22Rv1 (cell line): ENCODE results near the gene GMDS.

Experiments used
- H3K27ac ChIP-seq: fragments of 450-650 bp; 2 replicates; pipeline ENCODE4 v1.5.1; 2017
- CTCF ChIP-seq: fragments of 450-650 bp; IDR thresholded peaks from 2 replicates; pipeline ENCODE4 v1.5.1; 2017; ENCODE audit warnings: mild to moderate bottlenecking
- ZFX ChIP-seq: fragments of 450-650 bp; IDR thresholded peaks from 2 replicates; pipeline ENCODE4 v1.6.1; 2017; ENCODE audit warnings: antibody characterized with exemption, borderline replicate concordance

Gene GMDS

DNA sequence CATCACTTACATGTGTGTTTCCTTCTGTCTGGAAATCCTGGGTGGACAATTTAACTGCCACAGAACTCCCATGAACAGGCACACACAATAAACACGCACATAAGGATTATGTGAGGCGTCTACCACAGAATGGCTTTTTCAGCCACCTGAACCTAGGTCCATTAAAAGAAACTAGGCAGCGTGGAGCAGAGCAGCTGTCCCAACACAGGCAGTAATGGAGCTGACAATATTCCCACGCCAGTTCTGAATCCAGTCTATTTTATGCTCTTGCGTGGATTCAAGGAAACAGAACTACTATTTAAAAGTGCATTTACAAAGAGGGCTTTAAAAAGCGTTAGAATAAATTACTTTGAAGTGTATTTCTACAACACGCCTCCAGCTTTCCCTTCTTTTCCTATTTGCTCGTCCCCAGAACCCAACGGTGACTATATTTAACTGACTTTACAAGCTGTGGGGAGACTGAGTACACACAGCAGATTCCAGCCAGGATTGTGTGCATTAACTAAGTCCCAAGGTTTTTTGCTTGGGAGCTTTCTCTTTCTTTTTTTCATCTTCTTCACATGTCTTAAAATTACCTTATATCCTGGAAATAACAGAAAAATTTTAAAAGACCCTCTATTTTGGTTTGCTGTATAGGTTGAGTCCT lies 95.9 kb downstream of the GMDS start:
- TF ChIP-seq CTCF (no peak), ZFX (no peak)
- H3K27ac ChIP-seq, result no peak overlapping the region

GRCh38 chr6:2148748-2149147 lies 96.7 kb downstream of the GMDS start:
- no peak for TF ChIP-seq ZFX
- no peak for TF ChIP-seq CTCF
- H3K27ac ChIP-seq, result no peak overlapping the region

DNA sequence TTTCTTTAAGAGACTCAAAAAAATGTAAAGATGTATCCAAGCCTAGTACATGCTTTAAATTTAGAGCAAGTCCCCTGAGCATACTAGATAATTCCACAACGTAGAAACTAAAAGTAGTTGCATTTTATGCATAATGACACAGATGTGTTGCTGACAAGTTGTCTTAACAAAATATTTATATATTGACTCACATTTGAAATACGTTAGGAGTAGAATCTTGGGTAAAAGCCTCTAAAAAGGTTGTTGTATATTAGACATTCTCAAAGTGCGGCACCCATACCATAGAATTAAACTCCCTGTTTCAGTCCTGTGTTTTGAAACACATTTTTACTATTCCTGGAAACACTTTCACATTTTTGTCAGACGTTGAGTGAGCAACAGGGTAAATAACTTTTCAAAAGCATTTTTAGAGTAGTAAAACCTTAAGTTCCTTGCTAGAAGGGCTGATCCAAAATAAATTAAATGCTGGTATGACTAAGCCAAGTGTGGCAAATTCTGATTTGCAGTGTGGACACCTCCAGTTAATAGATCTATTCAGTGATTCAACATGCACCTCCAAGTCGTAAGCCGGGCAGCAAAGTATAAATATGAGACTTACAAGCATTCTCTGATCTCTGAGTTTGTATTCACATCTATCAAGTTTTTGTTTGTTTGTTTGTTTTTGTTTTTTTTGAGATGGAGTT lies 97.5 kb downstream of the GMDS start:
- H3K27ac ChIP-seq, result no peak overlapping the region

GRCh38 chr6:2147261-2147660 lies 98.1 kb downstream of the GMDS start:
- TF ChIP-seq ZFX (no peak), CTCF (no peak)
- no peak overlapping the region for H3K27ac ChIP-seq

More for the DNA sequence above, 97.5 kb downstream of the GMDS start:
- TF ChIP-seq ZFX, result no peak
- no peak for TF ChIP-seq CTCF

DNA sequence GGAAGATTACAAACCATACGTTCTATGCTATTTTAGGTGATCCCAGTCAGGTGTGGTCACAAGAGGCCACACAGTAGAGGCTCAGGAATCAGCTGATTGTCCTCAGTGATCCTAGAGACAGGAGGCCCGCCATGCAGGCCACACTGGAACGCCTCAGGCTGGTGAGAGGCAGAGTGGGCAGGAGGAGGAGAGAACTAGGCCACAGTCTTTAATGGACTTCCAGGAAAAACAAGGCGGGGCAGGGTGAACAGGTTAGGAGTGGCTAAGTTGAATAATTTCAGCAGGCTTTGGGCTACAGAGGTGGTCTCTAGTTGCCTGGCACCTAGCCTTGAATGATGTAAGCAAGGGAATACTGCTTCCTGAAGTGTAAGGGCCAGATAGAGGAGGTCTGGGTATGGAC lies 101.2 kb downstream of the GMDS start:
- no peak overlapping the region for H3K27ac ChIP-seq
- TF ChIP-seq ZFX (no peak), CTCF (no peak)

DNA sequence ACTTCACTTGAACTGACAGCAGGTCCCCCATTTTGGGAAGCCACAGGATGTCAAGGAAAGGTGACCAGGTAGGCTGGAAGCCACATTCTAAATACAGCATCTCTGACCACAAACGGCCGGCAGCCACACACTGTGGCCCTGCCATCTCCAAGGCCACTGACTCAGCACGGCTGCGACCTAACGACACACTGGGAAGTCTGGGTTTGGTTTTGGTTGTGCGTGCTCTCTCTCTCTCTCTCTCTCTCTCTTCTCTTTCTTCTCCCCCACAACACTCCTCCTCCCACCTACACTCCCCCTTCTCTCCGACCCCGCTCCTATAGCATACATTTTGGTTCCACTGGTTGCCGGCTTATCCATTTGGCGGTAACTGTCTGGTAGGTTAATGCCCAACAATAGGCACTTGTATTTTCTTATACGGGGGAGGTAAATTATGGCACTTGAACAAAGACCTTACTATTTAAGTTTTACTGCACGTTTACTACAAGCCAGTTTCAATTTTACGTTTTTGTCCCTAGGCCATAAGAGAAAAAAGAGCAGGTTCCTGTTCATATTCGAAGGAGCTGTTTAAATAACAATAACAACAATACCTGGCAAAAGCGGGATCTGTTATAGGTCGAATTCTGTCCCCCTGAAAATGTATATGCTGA lies 103.6 kb downstream of the GMDS start:
- no peak for TF ChIP-seq CTCF
- TF ChIP-seq ZFX, result no peak
- H3K27ac ChIP-seq, result no peak overlapping the region
